ENCODE results near the gene NMRK1. TPM values are rescaled to one million over a fixed set of nuclear protein-coding genes. Genes with fewer than 3 reads are reported as not detected.

NMRK1 gene
- total and polyA plus RNA-seq, 2 of the 13 experiments (the other 11 are each of a cell fraction or from before 2014, with no cell fraction given) = 9.1 to 12.9 TPM

DNA sequence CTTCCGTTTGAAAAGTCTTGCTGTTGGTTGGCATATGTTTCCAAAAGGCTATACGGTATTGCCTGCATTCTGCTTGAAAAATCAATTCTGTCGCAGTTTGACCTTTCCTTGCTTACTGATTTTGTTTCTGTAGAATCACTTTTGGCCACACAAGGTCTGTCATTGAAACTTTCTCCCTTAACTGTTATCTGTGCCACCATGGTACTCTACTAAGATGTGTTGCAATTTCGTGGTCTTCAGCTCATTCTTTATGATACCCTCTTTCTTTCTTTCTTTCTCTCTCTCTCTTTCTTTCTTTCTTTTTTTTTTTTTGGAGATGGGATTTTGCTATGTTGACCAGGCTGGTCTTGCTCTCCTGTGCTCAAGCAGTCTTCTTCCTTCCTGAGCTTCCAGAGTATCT, 4.8 kb upstream of the NMRK1 start:
- Histone ChIP-seq H3K4me1 (ENCODE audit: insufficient read depth, low read length) (peaks cover 60% of the 10 kb centered on the region), H3K9ac (ENCODE audit: insufficient read depth, low read depth, low read length) (no peak overlapping the region), H3K4me3 (replicated peaks in 1 of 3; ENCODE audit: insufficient read depth in 1 of 3, low read depth in 2 of 3, low read length in 3 of 3) (no peak overlapping the region), H3K27me3 (ENCODE audit: control insufficient read depth in 1 of 2, insufficient read depth in 2 of 2, low read length in 2 of 2) (no peaks in the 10 kb centered on the region; a peak in 1 of 5 replicates), H2AFZ (ENCODE audit: low read length) (no peak overlapping the region), H3K9me3 (ENCODE audit: low read length) (no peaks in the 10 kb centered on the region), H3K4me2 (ENCODE audit: low read depth, low read length) (no peak overlapping the region), H3K36me3 (replicated peaks in 1 of 2; ENCODE audit: control insufficient read depth in 1 of 2, insufficient read depth in 2 of 2, low read length in 2 of 2) (no peaks in the 10 kb centered on the region), H4K20me1 (ENCODE audit: insufficient read depth, low read length) (peaks cover 5% of the 10 kb centered on the region; the same call in 1 of the 2 replicates), H3K27ac (ENCODE audit: extremely low read length, insufficient read depth, low read length) (no peak overlapping the region), H3K79me2 (ENCODE audit: insufficient read depth, low read length) (peaks cover 43% of the 10 kb centered on the region)
- WGBS (ENCODE audit: low lambda C conversion rate) = 69% methylated on average over 4 of the region's 4 CpGs
- intact Hi-C loops (cut with micrococcal nuclease; ENCODE audit: unreplicated experiment) = no loop called here
- no peak for ATAC-seq
- ChIA-PET CTCF (ENCODE audit: low intra/inter-chr PET ratio, low total read pairs) (no interaction called here), POLR2A (no interaction called here)
- no peak for TF ChIP-seq FOSL2 (CRISPR knock-in tag; IDR thresholded peaks at IDR 0.05)
- in situ Hi-C loops (cut with HindIII; ENCODE audit: extremely low pct_ligation_motif_present, low pct_unique_long_range_greater_than_20kb) = no loop called here
- DNase-seq (ENCODE audit: low spot score) = no peak
- BruUV-seq (replicated peaks) = no TSS peak
- no peak for FAIRE-seq

DNA sequence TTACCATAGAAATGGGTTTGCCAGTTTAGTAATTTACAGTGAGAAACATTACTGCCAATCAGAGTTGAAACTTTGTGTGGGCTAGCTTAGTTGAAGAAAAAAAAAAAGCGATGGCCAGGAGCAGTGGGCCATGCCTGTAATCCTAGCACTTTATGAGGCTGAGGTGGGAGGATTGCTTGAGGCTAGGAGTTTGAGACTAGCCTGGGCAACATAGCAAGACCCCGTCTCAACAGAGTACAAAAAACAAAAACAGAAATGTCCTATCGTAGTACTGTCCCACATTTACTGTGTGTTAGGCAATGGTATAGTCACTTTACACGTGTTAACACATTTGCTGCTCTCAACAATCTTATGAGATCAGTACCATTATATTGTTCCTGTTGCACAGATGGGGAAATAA, 2.6 kb upstream of the NMRK1 start:
- H3K9ac ChIP-seq (ENCODE audit: insufficient read depth, low read depth, low read length) = no peak overlapping the region
- peak overlapping the region in 2 of 3 experiments; percentile 78 to 95; a peak in 2 of 6 replicates for H3K4me3 ChIP-seq (replicated peaks in 1 of 3; ENCODE audit: insufficient read depth in 1 of 3, low read depth in 2 of 3, low read length in 3 of 3)
- ChIA-PET CTCF (ENCODE audit: low intra/inter-chr PET ratio, low total read pairs) (no interaction called here), POLR2A (no interaction called here)
- peak overlapping the region; percentile 91 for H3K4me2 ChIP-seq (ENCODE audit: low read depth, low read length)
- DNase-seq (ENCODE audit: low spot score) (no peak), ATAC-seq (no peak), FAIRE-seq (no peak)
- TF ChIP-seq HMG20A (CRISPR knock-in tag; IDR thresholded peaks at IDR 0.05; ENCODE audit: borderline replicate concordance) (no peak), ZNF121 (CRISPR knock-in tag; IDR thresholded peaks at IDR 0.05) (peak; percentile 93)
- in situ Hi-C loops (cut with HindIII; ENCODE audit: extremely low pct_ligation_motif_present, low pct_unique_long_range_greater_than_20kb) (no loop called here), intact Hi-C loops (cut with micrococcal nuclease; ENCODE audit: unreplicated experiment) (no loop called here)
- H3K27me3 ChIP-seq (ENCODE audit: control insufficient read depth in 1 of 2, insufficient read depth in 2 of 2, low read length in 2 of 2) = no peaks in the 10 kb centered on the region; a peak in 1 of 5 replicates
- H3K4me1 ChIP-seq (ENCODE audit: insufficient read depth, low read length) = peaks cover 76% of the 10 kb centered on the region
- no TSS peak for BruUV-seq (replicated peaks)
- H3K27ac ChIP-seq (ENCODE audit: extremely low read length, insufficient read depth, low read length) = no peak overlapping the region
- 91% methylated on average over 4 of the region's 4 CpGs for WGBS (ENCODE audit: low lambda C conversion rate)
- H4K20me1 ChIP-seq (ENCODE audit: insufficient read depth, low read length) = peaks cover 5% of the 10 kb centered on the region; the same call in 1 of the 2 replicates
- peaks cover 42% of the 10 kb centered on the region for H3K79me2 ChIP-seq (ENCODE audit: insufficient read depth, low read length)
- H3K36me3 ChIP-seq (replicated peaks in 1 of 2; ENCODE audit: control insufficient read depth in 1 of 2, insufficient read depth in 2 of 2, low read length in 2 of 2) = no peaks in the 10 kb centered on the region
- no peaks in the 10 kb centered on the region for H3K9me3 ChIP-seq (ENCODE audit: low read length)
- H2AFZ ChIP-seq (ENCODE audit: low read length) = no peak overlapping the region

All from HepG2 (cell line).